GM21515 (cell line): Measurements from ENCODE around the gene TRIM50.
"Not testable (repeated sequence)": the region's sequence is repeated elsewhere in the genome, so short reads cannot be mapped to it uniquely, and the experiment has no call there.

Experiments
- ATAC-seq: cut with Tn5 transposase; IDR thresholded peaks from one replicate; pipeline ENCODE4 v1.9.1; 2021; ENCODE audit not compliant: unreplicated experiment

TRIM50 gene

DNA sequence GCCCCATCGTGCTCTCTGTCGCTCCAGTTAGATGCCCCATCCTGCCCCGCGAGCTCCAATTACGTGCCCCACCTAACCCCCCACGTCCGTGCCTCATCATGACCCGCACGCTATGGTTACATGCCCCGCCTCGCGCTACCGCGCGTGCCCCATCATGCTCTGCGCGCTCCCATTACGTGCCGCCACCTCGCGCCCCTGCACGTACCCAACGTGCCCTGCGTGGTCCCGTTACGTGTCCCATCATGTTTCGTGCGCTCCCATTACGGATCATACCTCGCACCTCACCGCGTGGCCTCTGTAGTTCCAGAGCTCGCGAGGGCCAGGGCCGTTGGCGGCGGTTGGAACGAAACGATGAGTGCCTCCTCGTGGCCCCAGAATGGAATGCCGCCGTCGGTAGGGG is at the start of gene TRIM50, which contains the start of gene FKBP6:
TSS of gene TRIM50 (minus strand) at position 161 of the 400 bp plus-strand sequence. CDS start 3,295 bp downstream, outside the sequence.
TSS of gene FKBP6 (plus strand) at position 240 of the 400 bp plus-strand sequence. CDS start 268 bp downstream, outside the sequence.
- not testable (repeated sequence) for ATAC-seq

DNA sequence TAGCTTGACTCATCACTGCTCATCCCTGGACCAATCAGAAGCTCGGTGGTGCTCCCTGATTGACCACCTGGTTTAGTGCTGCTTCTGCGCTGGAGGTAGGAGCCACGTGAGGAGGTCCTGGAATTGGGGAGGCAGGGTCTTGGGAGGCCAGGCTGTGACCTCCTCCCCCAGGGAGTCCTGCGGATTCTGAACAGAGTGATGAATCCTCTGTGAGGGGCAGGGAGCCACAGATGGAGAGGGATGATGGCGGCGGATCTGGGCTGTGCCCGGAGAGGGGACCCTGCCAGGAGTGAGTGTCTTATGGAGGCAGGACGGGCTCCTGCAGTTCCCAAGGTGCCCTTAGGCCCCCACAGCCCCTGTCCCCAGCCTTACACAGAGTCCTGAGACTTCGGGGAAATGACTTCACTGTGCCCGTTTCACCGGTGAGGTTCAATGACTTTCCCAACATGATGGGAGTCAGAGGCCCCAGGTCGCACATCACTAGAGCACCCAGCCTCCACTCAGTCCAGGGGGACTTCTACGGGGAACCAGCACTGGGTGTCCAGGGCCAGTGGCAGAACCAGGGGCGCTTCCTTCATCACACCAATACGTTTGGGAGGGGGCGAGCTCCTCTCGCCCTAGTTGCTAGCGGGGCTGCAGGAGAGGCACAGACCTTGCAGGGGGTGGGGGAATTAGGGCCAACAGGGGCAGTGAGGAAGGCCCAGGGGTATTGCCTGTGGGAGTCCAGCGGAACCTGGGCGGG is 49.0 kb upstream of the TRIM50 start:
- ATAC-seq = no peak

DNA sequence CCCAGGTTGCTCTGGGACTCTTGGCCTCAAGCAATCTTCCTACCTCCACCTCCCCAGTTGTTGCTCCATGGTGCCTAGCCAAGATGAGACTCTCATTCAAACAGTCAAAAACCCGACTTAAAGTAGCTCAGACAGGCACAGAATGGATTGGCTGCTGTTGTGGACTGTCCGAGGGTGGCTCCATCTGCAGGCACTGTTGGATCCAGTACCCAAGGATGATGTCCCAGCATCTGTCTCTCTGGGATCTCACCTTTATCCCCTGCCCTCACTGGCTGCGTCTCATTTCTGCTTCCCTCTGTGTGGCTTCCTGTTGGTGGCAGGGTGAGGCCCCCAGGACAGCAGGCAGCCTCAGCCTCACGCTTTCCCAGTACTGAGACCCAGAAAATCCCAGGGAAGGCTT is 48.4 kb upstream of the TRIM50 start:
- ATAC-seq = not testable (repeated sequence)

DNA sequence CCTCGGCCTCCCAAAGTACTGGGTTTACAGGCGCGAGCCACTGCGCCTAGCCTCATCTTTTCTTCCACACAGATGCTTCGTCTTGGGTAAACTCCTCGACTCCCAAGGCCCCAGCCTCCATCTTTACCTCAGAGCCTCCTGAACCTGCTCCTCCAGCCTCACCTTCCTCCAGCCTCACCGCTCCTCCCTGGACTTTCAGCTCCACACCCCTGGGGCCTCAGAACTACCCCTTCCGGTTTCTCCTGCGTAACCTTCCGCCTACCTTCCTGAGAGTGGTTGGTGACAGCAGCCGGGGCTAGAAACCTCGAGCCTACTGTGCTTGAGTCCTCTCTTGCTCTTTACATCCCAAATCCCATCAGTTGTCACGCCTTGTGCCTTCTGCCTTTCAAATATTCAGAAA is 45.9 kb upstream of the TRIM50 start:
- ATAC-seq = no peak

DNA sequence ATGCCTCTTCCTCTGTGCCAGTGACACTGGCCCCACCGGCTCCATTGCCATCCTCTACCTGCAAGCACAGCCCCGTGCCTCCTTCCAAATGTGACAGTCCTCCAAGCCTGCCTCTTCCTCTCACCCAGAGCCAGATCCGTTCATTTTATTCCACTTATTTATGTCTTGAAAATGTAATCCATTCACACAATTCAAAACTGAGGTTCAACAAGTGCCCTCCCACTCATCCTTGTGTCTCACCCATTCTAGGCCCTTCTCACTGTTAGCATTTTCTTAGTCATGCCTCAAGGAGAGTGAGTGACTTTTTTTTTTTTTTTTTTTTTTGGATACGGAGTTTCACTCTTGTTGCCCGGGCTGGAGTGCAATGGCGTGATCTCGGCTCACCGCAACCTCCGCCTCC is 41.7 kb upstream of the TRIM50 start:
- ATAC-seq = no peak

DNA sequence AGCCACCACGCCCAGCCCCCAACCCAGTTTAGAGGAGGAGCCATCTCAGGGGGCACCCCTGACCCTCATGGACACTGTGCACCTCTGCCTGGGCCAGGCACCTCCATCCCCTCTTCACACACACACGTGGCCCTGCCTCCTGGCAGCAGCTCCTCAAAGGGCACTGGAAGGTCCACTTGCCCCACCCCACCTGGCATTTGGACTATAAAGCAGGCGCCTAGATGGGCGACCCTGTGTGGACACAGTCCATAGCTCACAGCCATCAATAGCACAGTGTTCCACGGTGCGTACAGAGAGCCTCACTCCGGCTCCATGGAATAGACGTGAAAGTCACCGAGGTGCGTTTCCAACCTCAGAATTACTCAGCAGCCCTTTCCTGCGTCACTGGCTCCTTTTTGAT is 41.1 kb upstream of the TRIM50 start:
- ATAC-seq = no peak

DNA sequence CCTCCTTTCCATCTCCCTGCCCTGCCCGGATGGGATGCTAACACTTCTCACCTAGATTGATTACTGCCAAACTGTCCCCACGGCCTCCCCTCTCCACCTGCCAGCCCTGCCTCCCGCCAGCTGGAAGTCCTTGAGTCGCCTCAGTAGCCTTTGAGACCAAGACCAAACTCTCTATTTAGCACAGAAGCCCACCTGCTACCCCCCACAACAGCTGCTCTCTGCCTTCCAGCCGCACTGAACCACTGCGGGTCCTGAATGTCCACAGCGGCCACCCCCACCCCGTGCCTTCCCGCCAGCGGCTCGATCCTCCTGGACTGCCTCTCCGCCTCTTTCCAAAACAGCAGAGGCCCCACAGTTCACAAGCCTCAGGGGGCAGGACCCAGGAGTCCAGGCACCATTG is 39.1 kb upstream of the TRIM50 start:
- no peak for ATAC-seq

DNA sequence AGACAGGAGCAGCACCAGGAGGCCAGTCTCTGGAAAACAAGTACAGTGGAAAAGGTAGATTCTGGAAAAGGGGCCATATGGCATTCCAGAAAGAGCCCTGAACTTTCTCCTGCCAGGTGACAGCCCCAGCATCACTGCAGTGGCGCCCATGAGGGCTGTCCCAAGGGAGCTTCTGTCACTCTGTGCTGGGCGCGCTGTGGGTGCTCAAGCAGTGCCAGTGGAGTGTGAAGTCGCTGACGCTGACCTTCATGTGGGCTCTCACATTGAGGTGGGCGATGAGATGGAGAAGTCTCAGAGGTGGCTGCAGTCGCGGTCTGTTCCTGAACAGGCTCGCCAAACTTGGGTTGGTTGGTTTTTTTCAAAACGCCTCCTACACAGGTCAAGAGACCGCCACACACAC is 38.2 kb upstream of the TRIM50 start:
- no peak for ATAC-seq

DNA sequence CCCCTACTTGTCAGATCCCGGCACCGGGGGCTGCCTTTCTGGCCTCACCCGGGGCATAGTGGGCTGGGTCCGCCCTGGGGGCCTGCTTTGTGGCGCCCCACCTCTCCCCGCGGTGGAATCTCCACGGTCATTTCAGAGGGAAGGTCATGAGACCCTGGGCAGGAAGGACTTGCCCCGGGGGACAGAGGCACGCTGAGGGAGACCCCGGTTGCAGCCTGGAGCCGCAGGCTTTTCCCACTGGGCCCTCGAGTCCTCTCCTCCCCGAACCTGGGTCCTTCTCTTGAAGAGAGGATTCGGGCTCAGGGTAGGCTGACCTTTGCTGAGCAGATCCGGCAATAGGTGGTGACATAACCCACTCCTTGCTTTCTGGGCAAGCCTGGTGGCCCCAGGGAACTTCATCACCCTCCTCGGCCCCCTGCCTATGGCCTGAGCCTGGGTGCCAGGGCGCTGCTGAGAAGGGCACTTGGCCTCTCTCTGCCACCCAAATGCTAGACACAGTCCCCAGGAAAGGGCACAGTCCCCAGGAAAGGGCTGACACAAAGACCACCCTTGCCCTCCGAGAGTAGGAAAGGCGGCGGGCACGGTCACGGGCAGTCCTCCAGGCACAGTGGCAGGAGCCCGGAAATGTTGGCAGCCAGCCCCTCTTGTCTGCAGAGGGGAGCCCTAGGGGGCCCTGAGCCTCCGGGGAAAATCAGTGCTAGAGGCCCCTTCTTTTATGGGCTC is 36.3 kb upstream of the TRIM50 start:
- no peak for ATAC-seq

DNA sequence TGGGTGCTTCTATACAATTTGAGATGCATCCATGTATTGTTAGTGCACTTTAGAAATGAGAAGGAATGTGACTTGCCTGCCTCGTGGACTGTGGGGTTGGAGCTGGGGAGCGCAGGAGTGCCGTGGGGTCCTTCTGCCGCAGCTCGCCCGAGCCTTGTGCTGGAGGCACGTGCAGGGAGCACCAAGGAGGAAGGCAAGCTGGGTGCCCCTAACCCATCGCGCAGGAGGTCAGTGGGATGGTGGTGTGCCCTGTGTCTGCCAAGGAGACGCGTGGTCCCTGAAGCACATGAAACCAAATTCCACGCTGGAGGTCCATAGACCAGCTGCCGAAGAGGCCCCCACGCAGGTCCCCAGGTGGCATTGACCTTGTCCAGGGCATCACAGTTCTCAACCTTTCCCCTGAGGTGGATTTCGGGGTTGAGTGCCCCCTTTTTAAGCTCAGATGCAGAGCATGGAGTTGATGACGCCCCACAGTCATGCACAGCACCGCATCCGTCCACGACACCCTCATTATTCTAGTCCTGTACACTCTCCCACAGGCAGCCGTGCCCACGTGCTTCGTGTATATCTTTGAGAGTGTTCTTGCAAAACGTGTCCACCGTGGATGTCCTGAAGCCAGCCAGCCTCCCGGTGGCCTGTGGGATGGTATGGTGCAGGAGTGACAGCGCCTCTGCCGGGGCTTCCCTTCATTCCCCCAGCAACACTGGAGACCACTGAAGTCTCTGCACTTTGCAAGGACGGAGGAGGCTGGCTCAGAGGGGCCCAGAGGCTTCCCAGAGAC is 35.5 kb upstream of the TRIM50 start:
- ATAC-seq = no peak

DNA sequence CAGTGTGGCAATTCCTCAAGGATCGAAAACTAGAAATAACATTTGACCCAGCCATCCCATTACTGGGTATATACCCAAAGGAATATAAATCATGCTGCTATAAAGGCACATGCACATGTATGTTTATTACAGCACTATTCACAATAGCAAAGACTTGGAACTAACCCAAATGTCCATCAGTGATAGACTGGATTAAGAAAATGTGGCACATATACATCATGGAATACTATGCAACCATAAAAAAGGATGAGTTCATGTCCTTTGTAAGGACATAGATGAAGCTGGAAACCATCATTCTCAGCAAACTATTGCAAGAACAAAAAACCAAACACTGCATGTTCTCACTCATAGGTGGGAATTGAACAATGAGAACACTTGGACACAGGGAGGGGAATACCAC is 32.7 kb upstream of the TRIM50 start:
- ATAC-seq = not testable (repeated sequence)

DNA sequence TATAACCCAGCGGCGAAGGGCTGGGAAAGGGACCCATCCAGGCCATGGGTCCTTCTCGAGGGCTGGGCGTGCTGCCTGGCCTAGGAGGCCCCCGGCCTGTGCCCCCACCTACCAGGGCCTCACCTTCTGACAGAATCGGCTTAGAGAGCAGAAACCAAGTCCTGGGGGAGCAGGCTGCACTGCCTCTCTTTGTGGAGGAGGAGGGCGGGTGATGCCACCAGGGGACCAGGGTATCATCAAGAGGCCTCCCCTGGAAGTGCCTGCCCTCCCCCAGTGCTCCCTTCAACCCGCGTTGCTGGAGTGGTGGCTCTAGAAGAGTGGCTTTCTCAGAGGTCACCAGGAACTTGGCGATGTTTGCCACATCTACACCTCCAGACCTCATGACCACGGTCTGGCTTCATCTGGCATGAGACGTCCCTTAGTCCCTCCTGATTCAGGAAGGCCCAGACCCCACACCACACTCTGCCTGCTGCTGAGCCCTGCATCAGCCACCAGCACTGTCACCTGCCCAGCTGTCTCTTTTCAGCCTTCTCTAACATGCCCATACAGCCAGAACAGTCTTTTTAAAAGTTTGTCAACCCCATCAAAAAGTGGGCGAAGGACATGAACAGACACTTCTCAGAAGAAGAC is 32.0 kb upstream of the TRIM50 start:
- no peak for ATAC-seq

DNA sequence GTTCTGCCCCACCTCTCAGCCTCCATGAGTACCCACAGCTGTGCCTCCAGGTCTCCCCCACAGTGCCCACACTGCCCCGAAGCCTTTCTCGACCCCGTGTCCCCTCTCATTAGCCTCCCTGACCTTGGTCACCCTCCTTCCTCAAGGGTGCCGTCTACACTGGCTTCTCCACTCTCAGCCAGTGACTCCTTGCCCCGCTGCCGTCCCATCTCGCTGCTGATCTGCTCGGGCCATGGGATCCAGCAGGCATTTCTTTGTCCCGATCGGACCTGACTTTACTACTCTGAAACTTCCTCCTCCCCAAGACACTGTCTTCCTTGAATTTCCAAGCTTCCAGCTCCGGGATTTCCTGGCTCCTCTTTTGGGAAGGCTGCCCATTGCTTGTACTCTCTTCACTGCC is 31.4 kb upstream of the TRIM50 start:
- ATAC-seq = no peak

DNA sequence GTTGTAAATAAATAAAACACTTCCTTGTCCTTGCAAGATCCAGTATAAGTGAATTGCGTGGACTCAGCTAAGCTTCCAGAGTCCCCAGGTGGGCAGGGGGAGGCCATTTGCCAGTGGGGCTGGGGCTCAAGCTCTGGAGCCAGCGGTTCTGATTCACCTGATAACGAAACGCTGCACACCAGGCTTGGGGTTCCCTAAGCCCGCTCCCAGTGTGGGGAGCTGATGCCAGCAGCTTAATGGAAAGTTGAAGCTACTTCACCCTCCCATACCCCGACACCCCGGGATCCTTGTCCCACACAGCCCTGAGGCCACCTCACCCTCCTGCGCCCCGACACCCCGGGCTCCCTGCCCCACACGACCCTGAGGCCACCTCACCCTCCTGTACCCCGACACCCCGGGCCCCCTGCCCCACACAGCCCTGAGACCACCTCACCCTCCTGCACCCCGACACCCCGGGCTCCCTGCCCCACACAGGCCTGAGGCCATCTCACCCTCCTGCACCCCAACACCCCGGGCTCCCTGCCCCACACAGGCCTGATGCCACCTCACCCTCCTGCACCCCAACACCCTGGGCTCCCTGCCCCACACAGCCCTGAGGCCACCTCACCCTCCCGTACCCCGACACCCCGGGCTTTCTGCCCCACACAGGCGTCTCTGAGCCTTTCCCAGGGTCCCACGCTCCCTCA is 30.9 kb upstream of the TRIM50 start:
- ATAC-seq = no peak

DNA sequence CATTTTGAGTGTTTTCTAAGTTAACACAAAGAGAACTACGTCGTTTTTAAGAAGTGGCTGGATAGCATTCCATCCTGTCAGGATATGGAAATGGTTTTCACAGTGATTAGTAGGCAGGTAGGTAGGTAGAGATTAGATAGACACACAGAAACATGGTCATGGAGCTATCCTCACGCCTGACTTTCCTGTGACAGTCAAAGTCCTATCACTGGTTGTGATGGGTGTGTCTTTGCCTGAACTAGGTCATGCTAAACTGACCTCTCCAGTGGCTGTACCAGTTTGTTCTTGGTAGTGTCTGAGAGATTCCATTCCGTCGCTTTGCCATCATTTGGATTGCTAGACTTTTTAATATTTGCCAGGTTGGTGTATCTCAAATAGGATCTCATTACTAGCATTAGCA is 28.3 kb upstream of the TRIM50 start:
- ATAC-seq = no peak

DNA sequence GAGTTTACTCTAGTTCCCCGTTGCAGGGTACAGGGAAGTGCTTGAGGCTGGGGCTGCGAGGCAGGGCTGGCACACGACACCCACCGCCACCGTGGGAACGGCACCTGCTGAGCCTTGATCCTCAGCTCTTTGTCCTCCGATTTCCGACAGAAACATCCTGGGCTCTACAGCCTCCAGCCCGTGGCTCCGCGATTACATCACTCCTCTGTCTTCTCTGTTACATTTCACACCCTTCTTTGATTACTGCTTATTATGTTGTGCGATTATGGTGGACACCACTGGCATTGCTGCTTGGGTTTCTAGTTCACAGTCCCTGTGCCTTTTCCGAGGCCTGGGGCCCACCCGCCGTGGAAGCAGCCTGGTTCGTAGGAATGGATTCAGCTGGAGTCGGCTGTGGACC is 26.9 kb upstream of the TRIM50 start:
- ATAC-seq = no peak

DNA sequence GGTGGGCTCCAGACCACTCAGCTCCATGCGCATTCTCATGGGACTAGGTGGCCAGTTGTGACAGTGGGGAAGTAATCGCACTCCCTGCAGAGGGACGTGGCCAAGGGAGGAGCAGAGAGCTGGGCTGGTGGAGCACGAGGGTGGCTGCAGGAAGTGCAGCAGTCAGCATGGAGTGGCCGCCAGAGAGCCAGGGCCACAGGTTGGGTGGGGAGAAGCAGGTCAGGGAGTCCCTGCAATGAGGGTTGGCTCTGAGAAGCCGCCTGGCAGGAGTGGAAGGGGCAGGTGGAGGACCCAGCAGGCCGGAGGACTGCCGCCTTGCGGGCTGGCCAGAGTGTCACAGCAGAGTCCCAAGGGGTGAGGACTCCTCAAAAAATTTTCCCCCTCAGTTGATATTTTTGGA is 26.3 kb upstream of the TRIM50 start:
- no peak for ATAC-seq

DNA sequence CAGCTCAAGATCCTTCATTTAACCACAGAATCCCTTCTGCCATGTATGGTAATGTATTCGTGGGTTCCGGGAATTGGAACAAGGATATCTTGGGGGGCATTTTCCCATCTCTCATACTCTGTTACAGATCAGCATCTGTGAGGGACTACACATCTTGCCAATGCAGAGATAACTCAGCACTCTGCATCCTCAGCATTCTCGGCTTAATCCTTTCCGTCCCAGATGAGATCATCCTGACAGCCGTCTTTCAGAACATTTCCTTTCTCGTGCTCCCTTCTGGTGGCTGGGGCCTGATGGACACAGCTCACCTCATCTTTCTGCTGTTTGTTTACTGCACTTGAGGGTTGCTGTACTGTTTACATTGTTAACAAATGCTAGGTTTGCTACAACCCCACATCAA is 25.4 kb upstream of the TRIM50 start:
- no peak for ATAC-seq

DNA sequence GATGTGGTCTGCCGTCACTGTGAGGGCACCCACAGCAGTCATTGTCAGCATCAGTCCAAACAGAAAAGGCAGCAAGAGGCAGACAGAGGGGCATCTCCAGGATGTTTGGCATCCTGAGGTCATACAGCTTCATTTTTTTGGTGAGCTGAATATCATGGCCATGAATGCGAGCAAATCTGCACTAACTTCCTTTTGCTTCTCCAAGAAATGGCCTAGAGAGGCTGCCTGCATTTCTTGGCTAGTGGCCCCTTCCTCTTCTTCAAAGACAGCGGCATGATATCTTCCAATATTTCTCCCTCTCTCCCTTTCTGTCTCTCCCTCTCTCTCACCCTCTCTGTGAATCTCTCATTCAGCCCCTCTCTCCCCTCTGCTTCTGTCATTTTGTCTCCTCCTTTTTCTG is 24.9 kb upstream of the TRIM50 start:
- no peak for ATAC-seq

DNA sequence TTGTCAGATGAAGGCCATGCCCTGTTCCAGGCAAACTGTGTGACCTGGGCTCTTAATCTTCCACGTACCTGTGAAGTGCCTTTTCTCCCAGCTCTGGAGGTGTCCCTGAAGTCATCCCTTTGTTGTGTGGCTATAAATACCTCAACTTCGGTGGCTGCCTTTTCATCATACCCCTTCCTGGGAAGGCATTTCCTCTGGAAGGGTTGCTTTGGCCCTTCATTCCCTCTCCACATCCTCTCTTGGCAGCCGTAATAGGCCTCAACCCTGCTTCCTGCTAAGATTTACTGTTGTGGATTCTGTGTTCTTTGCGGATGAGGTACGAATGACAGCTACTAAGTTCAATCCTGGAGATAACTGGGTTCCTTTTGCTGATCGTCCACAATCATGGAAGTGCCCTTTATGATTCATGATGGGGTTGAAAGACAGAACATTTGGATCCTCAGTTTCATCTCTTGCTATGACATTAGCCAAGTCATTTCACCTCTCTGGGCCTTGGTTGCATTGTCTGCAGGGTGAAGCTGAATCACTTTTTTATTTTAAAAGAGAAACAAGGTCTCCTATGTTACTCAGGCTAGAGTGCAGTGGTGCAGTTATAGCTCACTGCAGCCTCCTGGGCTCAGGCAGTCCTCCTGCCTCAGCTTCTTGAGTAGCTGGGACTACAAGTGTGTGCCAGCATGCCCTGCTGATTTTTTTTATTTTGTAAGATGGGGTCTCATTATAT is 23.7 kb upstream of the TRIM50 start:
- no peak for ATAC-seq
